K562 (cell line): ENCODE measurements around the gene CCNJL. TPM values are rescaled to one million over a fixed set of nuclear protein-coding genes. Genes with fewer than 3 reads are reported as not detected.

ENCODE experiments used
- ATF1 ChIP-seq, 2 experiments: fragments of 450-650 bp in 1 of 2; IDR thresholded peaks; 2 replicates each; pipeline ENCODE4 v1.6.1; 2016; ENCODE audit warnings: missing compliant biosample characterization in 1 of 2, missing genetic modification characterization in 1 of 2
- E2F4 ChIP-seq: sonication (generic); formaldehyde crosslinking; IDR thresholded peaks from 2 replicates; pipeline ENCODE4 v1.8.0; 2022; ENCODE audit warnings: mild to moderate bottlenecking, low read depth, missing genetic modification reagents
- FUS ChIP-seq: fragments of 200-400 bp; formaldehyde crosslinking; optimal IDR thresholded peaks from 2 replicates; pipeline ENCODE3; 2017; ENCODE audit warnings: low read depth, low read length
- MED1 ChIP-seq: sonication (generic); formaldehyde crosslinking; IDR thresholded peaks from 2 replicates; pipeline ENCODE4 v1.8.1; 2023; ENCODE audit warnings: missing genetic modification reagents, borderline replicate concordance
- MEF2D ChIP-seq: conservative IDR thresholded peaks from 2 replicates; pipeline ENCODE4 v1.6.1; 2016; ENCODE audit warnings: low read depth, missing genetic modification characterization, missing compliant biosample characterization
- NCOR1 ChIP-seq: fragments of 450-650 bp; IDR thresholded peaks from 2 replicates; pipeline ENCODE4 v1.6.1; 2016; ENCODE audit warnings: mild to moderate bottlenecking, moderate library complexity
- RB1 ChIP-seq: fragments of 450-650 bp; IDR thresholded peaks from 2 replicates; pipeline ENCODE4 v1.6.1; 2017; ENCODE audit warnings: low read depth, mild to moderate bottlenecking
- THRAP3 ChIP-seq: fragments of 450-650 bp; IDR thresholded peaks from 2 replicates; pipeline ENCODE4 v1.6.1; 2016; ENCODE audit warnings: mild to moderate bottlenecking, inconsistent platforms, borderline replicate concordance
- TRIM24 ChIP-seq, 2 experiments: fragments of 450-650 bp; IDR thresholded peaks; 2 replicates each; pipeline ENCODE4 v1.6.1; 2016
- ZNF318 ChIP-seq, 2 experiments: fragments of 450-650 bp; IDR thresholded peaks; 2 replicates each; pipeline ENCODE4 v1.6.1; 2016; ENCODE audit warnings: mild to moderate bottlenecking in 2 of 2, borderline replicate concordance in 1 of 2, low read depth in 1 of 2, moderate library complexity in 1 of 2
- ZNF592 ChIP-seq: fragments of 450-650 bp; IDR thresholded peaks from 2 replicates; pipeline ENCODE4 v1.6.1; 2017; ENCODE audit warnings: antibody characterized with exemption, mild to moderate bottlenecking
- polyA plus RNA-seq, 8 experiments: library from polyadenylated mRNA; depleted of rRNA in 4 of 8; stranded (reverse) in 5 of 8; unstranded in 3 of 8; fragments of >200 nt; fragmentation: Nextera tagmentation in 2 of 8; fragmentation: Illumina TruSeq in 1 of 8; extraction: Ambion mirVana in 2 of 8; extraction: Trizol in 1 of 8; gene quantifications; 2 replicates each; pipeline versions ENCODE4 v1.2.1 to v1.2.3, GENCODE V29; 2011 to 2014; ENCODE audit warnings: inconsistent platforms in 1 of 8, missing spikeins in 1 of 8
- total RNA-seq, 7 experiments: library from RNA; depleted of rRNA in 6 of 7; stranded (reverse); fragments of >200 nt in 6 of 7; fragmentation: Illumina TruSeq in 2 of 7; extraction: Trizol in 2 of 7; gene quantifications; 2 replicates each; pipeline versions ENCODE4 v1.2.1 to v1.2.3, GENCODE V29; 2011 to 2021; ENCODE audit warnings: low replicate concordance in 1 of 7

The CCNJL gene
- total and polyA plus RNA-seq, 9 of the 15 experiments (the other 6 are each of a cell fraction or from before 2014, with no cell fraction given), result 0.04 TPM; not detected in 8

DNA sequence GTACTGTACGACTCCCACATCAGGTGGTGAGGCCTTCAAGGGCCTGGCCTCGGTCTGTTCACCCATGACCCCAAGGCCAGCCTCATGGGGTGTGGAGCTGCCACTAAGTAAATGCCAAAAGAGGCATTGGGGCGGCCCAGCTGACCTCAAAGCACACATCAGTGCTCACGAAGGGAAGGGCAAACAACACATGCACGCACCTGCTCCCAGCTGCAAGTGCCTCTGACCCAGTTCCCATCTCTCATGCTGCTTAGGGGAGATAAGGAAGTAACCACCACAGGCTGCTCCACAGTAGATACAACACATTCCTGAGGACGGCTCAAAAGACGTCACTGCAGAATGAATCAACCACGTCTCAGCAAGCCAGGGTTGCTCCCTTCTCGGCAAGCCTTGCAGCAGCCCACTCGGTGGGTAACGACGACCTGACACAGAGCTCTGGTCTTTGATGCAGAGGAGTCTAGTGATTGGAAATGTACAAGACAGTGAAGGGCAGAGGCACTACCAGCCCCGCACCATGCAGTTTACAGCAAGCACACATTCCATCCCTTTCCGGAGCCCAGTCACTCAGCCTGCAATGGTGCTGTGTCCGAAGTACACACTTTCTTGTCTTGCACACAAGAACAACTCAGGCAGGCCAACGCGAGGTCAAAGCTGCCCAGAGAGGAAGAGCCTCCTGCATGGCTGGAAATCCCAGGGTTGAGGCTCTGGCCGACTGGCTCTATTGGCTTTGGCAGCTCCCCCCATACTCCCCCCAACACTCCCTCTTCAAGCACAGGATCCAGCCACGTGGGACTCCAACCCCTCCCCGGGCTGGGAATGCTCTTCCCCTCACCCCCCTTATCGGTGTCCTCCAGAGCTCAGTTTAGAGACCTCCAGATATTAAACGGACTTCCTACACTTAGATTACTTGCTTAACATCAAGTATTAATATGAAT lies 51.2 kb downstream of the CCNJL start (continued):
- TF ChIP-seq ATF1 (CRISPR knock-in tag; IDR thresholded peaks at IDR 0.05) (no peak), ATF1 (tag; IDR thresholded peaks at IDR 0.05) (peak; percentile 93), RB1 (0 out of 2 replicates have a peak, but pooled peaks have one; percentile 16), MEF2D (tag) (peak; percentile 81), E2F4 (CRISPR knock-in tag) (no peak), THRAP3 (no peak), ZNF318 (IDR thresholded peaks at IDR 0.05; ENCODE audit: borderline replicate concordance in 1 of 2, low read depth in 1 of 2) (peak in 1 of 2 experiments; percentile 95; a peak in 2 of 4 replicates), FUS (no peak), ZNF592 (peak; percentile 76), MED1 (CRISPR knock-in tag) (no peak), NCOR1 (peak; percentile 99), TRIM24 (IDR thresholded peaks at IDR 0.05) (peak; percentile 99)
